NCI-H2029 treated with DMSO at 0.1 percent for 48 hours (cell line): Measurements from ENCODE around the gene KCNQ5.

ENCODE experiments used
- DNase-seq: peaks from one replicate; lab custom pipeline; 2025; lab: John Stamatoyannopoulos, UW

The KCNQ5 gene

DNA sequence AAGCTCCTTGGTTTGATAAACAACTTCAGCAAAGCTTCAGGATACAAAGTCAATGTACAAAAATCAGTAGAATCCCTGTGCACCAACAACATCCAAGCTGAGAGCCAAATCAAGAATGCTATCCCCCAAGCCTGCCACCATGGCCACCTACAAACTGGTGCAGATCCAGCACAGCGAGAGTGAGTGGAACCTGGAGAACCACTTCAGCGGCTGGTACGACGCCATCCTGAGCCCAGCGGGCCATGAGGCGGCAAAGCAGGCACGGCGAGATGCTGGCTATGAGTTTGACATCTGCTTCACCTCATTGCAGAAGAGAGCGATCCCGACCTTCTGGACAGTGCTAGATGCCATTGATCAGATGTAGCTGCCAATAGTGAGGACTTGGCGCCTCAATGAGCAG, 433.1 kb downstream of the KCNQ5 start:
- no peak for DNase-seq

DNA sequence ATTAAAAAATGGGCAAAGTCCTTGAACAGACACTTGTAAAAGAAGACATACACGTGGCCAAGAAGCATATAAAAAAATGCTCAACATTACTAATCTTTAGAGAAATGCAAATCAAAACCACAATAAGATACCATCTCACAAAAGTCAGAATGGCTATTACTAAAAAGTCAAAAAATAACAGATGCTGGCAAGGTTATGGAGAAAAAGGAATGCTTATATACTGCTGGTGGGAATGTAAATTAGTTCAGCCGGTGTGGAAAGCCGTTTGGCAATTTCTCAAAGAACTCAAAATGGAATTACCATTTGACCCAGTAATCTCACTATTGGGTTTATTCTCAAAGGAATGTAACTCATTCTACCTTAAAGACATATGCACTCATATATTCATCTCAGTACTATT, 436.9 kb downstream of the KCNQ5 start:
- no peak for DNase-seq

DNA sequence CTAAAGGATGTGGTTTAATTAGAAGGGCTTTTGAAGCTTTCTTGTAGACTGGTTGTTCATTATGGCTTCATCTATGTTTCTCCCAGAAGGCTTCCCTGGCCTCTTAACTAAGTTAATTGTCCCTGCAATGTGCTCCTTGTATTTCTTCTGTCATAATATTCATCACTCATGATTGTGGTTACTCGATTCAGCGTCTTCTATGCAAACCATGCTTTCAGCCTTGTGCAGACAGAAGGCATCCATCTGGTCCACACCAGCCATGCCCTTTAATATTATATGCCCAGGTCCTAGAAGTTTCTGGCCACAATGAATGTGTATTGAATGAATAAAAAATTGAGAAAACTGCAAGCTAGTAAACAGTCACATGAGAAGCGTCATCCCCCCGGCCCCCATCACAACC, 440.3 kb downstream of the KCNQ5 start:
- DNase-seq = no peak

DNA sequence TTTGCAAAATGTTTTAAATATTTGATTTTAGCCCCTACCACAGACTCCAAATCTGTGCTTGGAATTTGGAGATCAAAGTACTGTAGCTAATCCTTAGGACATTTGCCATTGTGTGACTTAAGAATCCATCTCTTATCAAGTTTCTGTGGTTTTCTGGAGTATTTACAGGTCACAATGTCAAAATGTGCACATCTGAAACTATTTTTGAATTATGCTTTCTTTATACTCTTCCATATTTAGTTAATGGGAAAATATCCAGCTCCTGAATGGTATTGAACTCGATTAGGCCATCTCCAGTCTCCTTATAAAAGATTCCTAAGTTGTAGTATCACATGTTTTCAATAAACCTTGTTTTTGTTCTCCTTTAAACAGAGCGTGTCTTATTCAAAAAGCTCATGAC, 441.0 kb downstream of the KCNQ5 start:
- DNase-seq = no peak

DNA sequence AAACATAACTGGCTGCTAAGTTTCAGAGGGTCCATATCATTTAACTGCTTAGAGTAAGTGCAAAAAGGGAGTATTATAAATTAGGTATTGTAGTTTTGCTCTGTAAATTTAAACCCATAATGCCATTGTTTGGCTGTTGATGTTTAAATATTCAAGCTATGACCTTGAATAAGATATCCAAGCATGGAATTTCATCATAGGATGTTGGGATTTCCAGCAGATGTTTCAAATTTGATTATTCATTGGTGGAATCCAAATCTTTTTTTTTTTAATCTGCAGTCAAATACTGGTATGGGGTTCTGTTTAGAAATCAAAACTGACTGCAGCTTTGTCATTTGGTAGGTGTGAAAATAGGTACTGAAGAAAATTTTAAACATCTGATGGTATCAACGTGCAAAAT, 442.4 kb downstream of the KCNQ5 start:
- DNase-seq = no peak

DNA sequence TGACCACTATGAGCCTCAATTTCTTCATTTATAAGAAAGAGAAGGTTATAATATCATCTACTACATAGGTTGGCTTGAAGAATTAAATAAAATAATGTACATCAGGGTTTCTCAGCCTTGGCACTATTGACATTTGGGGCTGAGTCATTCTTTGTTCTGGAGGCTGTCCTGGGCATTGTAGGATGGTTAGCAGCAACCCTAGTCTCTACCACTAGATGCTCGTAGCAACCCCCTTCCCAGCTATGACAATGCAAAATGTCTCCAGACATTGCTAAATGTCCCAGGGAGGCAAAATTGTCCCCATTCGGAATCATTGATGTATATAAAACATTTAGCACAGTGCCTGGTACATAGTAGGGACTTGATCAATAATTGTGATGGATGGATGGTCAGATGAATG, 451.4 kb downstream of the KCNQ5 start:
- DNase-seq = no peak

DNA sequence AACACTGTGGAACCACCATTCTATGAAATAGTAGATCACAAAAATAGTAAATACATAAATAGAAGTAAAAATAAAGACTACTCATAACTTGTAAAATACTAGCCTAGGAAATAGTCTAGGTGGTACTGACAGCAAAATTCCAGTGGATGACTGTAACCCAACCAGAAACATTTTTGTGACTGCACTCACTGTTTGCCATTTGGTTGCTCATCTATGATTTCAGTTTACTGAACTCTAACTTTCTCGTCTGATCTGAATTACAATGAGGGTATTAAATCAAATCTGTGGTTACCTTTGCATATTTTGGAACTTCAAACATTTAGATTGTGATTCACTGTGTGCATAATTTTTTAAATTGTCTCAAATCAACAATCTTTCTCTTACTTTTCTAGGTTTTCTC, 452.3 kb downstream of the KCNQ5 start:
- DNase-seq = no peak

DNA sequence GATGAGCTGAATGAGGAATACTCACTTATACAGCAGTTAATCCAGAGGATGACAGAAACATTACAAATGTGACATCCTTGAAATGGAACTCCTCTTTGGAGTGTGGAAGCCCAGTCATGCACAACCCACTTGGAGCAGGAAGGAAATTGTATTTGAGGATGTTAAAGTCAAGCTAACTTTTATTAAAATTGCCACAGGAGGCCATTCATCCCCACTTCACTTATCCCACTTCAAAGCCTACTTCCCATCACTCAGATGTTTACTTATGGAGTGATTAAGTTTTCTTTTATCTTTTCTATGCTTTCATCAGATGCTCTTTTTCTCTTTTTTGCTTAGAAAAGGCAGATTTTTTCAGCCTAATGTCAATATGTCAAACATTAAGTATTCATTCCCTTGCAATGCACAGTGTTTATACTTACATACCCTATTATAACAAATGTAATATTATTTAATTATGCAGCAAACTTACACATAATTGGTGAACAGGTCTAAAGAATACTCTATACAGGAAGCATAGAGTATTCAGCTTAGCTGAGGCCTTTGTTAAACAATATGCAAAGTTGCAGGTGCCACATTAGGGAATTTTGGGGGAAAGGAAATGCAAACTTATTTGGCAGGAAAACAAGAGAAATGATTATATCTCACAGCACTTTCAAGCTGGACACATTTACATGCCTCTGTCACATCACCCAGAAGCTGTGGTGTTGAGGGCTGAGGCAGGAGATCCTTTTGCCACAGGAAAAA, 454.5 kb downstream of the KCNQ5 start:
- DNase-seq = no peak

DNA sequence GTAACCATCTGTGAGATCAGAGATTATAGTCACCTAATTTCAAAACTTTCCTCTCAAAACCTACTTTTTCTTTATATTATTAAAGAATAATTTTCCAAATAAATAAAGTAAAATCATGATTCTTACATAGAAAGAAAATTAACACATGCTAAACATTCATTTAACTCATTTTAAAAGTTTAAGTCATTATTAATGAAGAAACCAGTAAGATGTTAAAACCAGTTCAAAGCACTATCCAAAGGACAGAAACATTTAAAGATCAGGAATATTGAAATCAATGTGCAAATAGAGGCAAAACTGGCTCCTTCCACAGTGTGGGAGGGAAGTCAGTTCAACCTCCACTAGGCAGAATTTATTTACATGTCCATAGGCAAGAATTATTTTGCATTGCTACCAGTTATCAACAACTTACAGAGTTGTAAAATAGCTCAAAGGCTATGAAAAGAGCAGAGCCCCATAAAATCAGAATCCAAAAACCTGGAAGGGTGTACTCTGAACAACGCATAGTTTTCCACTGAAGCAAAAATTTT, 456.5 kb downstream of the KCNQ5 start:
- no peak for DNase-seq

DNA sequence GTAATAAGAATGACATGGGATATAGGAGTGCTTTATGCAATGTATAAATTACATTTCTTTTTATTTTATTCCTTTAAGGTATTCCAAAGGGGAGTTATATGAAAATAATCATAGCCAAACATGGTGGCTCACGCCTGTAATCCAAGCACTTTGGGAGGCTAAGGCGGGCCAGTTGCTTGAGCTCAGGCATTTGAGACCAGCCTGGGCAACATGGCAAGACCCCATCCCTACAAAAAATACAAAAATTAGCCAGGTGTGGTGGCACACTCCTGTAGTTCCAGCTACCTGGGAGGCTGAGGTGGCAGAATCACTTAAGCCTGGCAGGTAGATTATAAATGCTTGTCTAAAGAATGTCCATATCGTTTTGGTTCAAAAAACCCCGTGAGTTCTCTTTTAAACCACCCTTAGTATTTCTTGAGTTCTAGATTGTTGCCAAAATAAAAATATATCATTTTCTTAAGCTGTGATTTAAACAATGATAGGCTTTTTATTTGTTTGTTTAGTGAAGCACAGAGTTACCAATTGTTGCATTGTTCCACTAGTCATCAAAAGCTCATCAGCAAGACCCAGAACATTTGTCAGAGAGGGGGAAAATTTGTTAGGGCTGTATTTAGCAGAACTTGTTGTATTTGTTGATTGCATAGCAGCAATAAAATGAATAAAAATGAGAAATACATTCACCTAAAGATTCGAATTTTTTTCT, 457.2 kb downstream of the KCNQ5 start:
- DNase-seq = no peak

DNA sequence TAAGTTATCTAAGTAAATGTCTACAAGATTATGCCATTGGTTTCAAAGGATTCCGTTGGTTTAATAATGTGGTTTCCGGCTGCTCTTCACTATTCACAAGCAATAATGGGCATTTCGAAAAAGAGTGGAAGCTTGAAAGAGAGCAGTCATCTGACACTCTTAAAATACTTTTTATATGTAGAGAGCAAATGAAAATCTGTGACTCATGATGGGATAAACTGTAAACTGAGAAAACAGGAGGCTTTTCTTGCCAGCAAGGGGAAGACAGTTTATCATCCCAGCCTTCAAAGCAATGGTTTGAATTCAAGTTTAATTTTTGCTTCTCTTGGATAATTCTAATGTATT, 457.7 kb downstream of the KCNQ5 start:
- DNase-seq = no peak

DNA sequence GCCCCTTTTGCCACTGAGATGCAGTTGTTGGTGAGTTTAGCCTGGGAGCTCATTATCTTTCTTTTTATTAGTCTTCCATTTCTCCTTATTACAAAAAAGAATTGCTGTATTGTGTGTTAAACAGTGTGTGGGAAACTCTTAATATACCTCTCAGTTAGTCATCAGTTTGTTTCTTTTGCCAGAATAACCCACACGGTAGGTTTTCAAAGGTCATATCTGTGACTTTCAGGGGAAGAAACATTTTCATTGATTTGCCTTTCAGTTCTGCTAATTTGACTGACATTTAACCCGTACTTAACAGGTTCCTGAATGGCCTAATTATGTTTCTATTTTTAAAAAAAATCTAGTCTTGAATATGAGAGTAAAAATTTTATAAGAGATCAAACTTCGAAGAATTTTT, 458.1 kb downstream of the KCNQ5 start:
- no peak for DNase-seq

DNA sequence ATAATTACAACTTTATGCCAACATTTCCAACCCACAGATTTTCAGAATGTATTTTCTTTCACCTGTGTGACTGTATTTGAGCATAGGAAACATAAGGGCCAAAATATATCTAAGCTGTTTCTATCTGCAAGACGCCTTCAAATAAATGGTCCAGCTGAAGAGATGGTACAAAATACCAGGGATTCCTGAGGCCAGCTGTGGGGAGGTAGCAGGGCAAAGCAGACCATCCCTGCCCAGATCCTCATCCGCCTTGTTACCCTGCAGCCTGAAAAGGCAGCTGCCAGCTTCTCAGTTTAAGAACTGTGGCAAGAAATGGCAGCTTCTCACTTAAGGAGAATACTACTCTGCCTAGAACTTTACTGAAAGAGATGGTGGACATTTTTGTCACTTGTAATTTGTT, 460.1 kb downstream of the KCNQ5 start:
- DNase-seq = no peak

DNA sequence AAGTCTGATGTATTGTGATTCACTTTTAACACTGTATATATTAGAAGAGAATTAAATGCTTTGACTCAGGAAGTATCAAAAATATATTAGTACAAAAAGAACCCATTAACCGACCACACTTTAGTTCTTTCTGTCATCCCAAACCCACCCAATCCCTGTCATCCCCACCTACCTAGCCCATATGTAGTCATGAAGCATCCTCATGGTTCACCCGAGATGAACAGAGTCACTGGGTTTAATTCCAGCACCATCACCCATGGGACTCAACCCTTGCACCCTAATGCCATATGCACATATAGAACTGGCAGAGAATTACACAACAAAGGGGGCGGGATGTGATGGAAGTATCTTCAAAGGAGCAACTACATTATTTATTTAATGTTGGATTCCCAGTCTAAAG, 462.0 kb downstream of the KCNQ5 start:
- DNase-seq = no peak

DNA sequence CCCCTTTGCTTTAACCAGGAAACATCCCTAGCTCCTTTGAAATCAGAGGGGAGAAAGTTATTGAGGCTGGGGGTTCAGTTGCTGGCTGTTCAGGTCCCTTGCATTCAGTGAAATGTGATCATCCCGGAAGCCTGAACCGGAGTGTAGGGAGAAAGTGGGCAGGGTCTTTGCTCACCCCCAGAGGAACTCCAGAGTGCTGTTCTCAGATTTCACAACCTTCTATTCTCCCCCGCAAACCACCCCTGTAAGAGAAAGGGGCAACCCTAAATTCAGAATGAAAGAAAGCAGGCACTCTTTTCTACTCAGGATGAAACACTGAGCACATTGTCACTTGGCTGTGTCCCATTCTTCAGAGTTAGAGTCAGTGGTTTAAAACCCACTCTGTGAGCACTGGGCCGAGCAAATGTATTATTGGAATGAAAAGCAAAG, 463.6 kb downstream of the KCNQ5 start:
- DNase-seq = no peak

DNA sequence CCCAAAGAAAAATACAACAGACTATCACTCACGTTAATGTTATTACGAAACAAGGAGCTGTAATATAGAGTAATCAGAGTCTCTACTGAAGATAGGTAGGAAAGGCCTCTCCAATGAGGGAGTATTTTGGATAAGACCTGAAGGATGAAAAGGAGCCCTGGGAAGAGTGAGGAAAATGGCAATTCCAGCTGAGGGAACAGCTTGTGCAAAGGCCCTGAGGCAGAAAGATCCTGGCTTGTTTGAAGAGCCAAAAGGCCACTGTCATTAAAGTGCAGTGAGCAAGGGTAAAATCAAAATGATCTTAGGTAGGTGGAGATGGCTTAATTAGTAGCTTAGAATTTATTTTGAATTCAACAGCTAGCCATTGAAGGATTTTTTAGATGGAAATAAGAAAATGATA, 464.9 kb downstream of the KCNQ5 start:
- no peak for DNase-seq

DNA sequence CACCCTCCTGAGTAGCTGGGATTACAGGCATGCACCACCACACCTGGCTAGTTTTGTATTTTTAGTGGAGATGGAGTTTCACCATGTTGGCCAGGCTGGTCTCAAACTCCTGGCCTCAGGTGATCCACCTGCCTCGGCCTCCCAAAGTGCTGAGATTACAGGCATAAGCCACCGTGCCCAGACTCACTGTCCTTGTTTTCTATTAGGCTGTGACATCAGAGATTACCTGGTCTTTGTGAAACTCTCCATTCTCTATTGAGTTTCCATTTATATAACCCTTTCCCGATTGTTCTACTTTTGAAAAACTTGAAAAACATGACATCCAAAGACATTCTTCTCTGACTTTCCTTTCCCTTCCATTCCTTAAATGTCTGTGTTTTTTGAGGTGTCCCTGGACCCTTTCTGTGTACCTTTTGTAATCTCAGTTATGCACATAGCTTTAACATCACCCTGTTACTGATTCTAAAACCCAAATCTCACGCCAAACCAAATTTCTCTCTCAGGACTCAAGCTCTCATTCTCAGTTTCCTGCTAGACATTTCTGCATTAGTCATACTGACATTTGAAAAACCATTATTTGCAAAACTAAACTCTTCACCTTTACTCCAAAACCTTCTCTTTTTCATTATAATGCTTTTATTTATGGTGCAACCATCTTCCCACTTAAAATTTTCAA, 466.4 kb downstream of the KCNQ5 start:
- DNase-seq = no peak

DNA sequence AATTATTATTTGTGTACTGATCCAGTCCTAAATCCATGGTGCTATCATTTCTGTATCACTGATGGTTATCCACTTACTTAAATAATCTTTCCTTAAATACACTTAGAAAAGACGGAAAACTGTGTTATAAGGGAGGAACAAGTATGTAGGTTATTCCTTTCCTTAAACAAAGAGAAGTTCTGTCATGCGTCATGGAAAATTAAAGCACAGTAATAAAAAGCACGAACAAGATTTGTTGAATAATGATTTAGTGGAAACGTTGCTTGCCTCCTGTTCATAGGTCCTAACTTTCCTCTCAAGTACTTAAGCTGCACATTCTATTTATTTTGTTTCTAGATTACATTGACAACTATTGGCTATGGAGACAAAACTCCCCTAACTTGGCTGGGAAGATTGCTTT, 483.1 kb downstream of the KCNQ5 start:
- DNase-seq = no peak

DNA sequence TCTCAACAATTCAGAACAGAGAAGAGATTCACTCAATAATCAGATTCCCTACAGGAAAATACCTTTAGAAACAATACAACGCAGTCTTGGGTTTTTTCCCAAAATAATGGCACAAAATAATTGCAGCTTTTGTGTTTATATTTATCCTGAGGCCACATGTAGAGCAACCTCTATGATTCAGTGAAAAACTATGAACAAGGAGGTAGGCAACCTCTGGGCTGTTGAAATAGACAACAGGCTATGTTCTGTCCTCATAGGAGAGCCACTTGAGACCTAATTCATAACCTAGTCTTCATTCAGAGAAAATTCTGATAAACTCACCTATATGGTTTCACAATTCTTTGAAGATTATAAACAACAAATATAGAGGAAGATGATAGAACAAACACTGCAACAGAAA, 485.2 kb downstream of the KCNQ5 start:
- no peak for DNase-seq

DNA sequence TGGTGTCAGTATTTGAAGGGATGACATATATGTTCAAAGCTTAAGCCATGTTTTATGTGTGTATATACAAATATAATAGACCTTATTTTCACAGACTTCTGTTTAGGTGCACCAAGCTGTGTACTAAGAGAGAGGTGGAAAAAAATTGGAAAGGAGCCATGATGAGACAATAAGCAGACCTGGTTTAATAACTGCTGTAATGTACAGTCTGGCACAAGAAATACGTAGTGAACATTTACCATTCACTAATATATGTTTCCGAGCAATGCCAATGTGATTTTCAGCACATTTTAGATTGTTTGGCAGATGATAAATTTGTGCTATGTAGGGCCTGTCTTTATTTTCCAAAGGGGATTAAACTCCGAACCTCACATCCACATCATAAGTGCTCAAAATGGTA, 487.1 kb downstream of the KCNQ5 start:
- DNase-seq = no peak

DNA sequence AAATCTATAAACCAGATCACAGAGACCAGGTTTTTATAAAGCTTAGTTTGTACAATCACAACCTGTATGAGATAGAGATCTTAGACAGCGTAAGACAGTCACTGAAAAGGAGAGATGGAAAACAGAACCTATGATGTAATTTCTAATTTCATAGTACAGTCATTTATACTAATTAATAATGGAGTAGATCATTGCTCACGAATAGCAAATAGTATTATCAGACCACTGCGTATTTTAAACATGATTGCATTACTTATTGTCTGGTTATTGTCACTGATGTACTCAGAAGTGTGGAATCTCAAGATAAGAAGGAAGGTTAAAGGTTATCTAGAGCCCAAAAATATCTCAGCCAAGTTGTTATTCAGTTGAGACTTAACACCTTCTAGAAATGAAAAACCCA, 487.8 kb downstream of the KCNQ5 start:
- DNase-seq = no peak

DNA sequence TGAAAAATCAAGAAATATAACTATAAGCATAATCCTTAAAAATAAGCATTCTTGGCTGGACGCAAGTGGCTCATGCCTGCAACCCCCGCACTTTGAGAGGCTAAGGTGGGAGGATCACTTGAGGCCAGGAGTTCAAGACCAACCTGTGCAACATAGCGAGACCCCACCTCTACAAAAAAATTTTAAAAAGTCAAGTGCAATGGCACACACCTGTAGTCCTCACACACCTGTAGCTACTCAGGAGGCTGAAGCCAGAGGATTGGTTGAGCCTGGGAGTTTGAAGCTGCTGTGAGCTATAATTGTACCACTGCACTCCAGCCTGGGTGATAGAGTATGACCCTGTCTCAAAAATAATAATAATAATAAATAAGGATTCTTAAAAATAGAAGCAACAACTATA, 494.5 kb downstream of the KCNQ5 start:
- no peak for DNase-seq

DNA sequence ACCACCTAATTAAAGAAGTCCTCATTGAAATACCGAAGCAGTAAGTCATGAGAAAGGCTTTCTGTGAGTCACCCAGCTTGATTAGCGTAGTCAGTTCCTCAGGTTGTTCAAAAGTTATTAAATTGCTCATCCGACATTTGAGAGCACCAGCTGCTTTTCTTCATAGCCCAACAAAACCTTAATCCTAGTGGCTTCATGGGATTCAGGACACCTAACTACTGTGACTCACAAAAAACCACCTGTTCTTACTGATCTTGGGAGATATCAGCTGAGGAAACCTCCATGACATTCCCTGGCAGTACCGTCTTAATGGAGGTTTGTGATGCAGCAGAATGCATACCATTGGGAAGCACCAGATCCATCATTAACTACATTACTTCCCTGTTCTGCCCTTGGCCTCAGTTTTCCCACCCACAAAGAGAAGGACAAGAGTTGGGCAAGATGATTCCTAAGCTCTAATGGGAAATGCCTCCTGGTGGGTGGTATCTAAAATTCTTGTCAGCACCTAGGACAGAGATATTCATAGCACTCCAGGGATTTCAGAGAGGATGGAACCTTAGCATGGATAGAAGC, 499.6 kb downstream of the KCNQ5 start:
- no peak for DNase-seq
